IPS DF 6.9 (cell line): ENCODE measurements around the gene OR4F6.
"Not testable (repeated sequence)": the region's sequence is repeated elsewhere in the genome, so short reads cannot be mapped to it uniquely, and the experiment has no call there.

ENCODE experiments used
- DNase-seq: peaks from one replicate; pipeline ENCODE4 v3.0.0-alpha.2; 2013; ENCODE audit warnings: low read depth, low spot score
- H3K27ac ChIP-seq: one replicate; pipeline ENCODE4 v1.5.1; 2013; ENCODE audit warnings: low read length, control low read depth
- H3K27me3 ChIP-seq: 2 replicates; pipeline ENCODE4 v1.6.1; 2013; ENCODE audit warnings: mild to moderate bottlenecking, low read length; ENCODE audit not compliant: control insufficient read depth, insufficient read depth
- H3K36me3 ChIP-seq: 2 replicates; pipeline ENCODE4 v1.6.1; 2013; ENCODE audit warnings: low read length; ENCODE audit not compliant: control insufficient read depth, insufficient read depth
- H3K4me1 ChIP-seq: 2 replicates; pipeline ENCODE4 v1.6.1; 2013; ENCODE audit warnings: low read length; ENCODE audit not compliant: control insufficient read depth, insufficient read depth
- H3K4me3 ChIP-seq: 2 replicates; pipeline ENCODE4 v1.5.1; 2013; ENCODE audit warnings: mild to moderate bottlenecking, low read length
- H3K9me3 ChIP-seq: 2 replicates; pipeline ENCODE4 v1.6.1; 2013; ENCODE audit warnings: low read length, inconsistent platforms; ENCODE audit not compliant: control insufficient read depth, insufficient read depth
- WGBS: extraction: QIAGEN DNeasy Blood & Tissue Kit; methylation state at CpG from one replicate; pipeline ENCODE4 v1.1.7; 2013; ENCODE audit warnings: mixed read lengths, missing lambda C conversion rate; ENCODE audit not compliant: insufficient read length, insufficient coverage; 5-methylcytosine and 5-hydroxymethylcytosine counted together

OR4F6 gene, protein sequence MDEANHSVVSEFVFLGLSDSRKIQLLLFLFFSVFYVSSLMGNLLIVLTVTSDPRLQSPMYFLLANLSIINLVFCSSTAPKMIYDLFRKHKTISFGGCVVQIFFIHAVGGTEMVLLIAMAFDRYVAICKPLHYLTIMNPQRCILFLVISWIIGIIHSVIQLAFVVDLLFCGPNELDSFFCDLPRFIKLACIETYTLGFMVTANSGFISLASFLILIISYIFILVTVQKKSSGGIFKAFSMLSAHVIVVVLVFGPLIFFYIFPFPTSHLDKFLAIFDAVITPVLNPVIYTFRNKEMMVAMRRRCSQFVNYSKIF

DNA sequence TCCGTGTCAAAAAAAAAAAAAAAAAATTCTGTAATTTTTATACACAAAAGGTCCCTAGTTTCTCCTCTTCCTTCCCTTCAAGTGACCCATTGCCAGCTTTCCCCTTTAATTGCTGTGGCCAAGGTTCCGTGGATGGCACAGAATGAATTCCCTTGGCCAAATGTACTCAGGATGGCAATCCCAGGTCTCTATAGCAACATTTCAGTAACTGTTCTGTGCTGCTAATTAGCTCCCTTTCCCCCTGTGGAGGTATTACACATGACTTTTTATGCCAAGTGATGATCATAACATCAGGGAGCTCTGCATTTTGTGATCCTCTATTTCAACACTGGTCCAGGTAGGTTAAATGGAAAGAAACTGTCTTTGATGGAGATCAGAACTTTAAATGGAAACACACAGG, at the start of gene OR4F6:
Gene OR4F6 (plus strand): TSS at position 301 of the 400 bp plus-strand sequence. CDS start 2,211 bp downstream, outside the sequence.
- no CpG with 5 or more reads among the region's 2 CpGs for WGBS
- Histone ChIP-seq H3K4me3 (no peak within 1 kb of the TSS), H3K27me3 (no peaks in the 10 kb centered on the region), H3K4me1 (no peaks in the 10 kb centered on the region), H3K36me3 (no peaks in the 10 kb centered on the region), H3K9me3 (no peaks in the 10 kb centered on the region; the same call in 1 of the 2 replicates), H3K27ac (no peak within 1 kb of the TSS)
- DNase-seq = no peak

DNA sequence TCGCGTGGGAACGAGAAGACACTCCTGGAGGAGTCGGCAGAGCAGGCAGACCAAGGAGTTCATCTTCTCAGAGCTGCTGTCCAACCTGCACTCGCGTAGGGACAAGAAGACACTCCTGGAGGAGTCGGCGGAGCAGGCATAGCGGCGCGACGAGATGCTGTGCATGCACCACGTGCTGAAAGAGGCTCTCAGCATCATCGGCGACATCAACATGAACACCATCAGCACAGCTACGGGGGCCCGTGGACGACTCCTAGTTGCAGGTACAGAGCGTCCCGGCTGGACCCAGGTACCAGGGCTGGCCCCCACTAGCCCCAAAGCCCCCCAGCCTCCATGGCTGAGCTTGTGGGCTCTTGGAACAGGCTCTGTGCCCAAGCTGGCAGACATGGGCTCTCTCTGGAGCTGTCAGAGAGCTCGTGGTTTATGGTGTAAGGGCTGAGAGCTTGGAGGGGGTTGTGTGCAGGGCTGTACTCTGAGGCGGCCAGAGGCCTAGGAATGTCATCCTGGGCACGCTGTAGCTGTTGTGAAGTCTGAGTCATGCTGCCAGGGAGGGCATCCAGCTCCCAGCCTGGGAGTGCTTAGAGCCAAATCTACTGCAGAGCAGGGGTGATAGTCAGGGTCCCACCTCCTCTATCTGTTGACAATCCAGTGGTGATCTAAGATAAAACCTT, 38.5 kb upstream of the OR4F6 start:
- DNase-seq, H3K36me3 ChIP-seq, H3K27me3 ChIP-seq, H3K27ac ChIP-seq, H3K4me1 ChIP-seq, H3K9me3 ChIP-seq, H3K4me3 ChIP-seq: not testable (repeated sequence)
- whole genome bisulfite sequencing = no CpG with 5 or more reads among the region's 23 CpGs

- H3K4me1 ChIP-seq, H3K27me3 ChIP-seq, H3K36me3 ChIP-seq, DNase-seq, H3K4me3 ChIP-seq, H3K27ac ChIP-seq, H3K9me3 ChIP-seq: not testable (repeated sequence)
- WGBS = no CpG with 5 or more reads among the region's 7 CpGs
Observed at GRCh38 chr15:101765340-101765671, 38.0 kb upstream of the OR4F6 start.

DNA sequence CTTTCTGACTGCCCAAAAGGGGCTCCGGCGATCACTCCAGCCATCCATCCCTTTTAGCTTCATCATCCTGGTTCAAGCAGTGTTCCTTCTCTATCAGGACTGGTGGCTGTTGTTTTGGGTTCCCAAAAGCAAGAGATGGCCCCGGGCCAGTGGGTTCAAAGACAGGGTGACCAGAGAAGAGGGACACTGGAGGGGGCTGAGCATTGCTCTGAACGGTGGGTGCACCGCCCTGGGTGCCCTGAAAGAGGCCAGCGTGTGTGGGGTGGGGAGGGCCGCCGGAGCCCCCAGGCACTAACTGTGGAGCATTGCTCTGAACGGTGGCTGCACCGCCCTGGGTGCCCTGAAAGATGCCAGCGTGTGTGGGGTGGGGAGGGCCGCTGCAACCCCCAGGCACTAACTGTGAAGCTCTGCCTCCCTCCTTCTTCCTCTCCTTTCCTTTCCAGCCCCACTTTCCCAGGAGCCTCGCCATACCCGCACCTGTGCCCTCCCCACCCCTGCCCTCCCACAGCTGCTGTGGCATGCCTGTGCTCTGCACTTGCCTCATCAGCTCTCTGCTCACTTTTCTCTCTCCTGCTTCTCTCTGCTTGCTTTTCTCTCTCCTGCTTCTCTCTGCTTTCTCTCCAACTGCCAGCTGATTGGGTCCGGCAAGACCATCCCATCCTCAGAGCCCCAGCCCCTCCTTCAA, 37.4 kb upstream of the OR4F6 start:
- Histone ChIP-seq H3K4me1 (no peaks in the 10 kb centered on the region), H3K4me3 (no peak overlapping the region), H3K27ac (no peak overlapping the region), H3K27me3 (no peaks in the 10 kb centered on the region), H3K36me3 (no peaks in the 10 kb centered on the region), H3K9me3 (no peaks in the 10 kb centered on the region)
- no peak for DNase-seq
- no CpG with 5 or more reads among the region's 15 CpGs for WGBS

DNA sequence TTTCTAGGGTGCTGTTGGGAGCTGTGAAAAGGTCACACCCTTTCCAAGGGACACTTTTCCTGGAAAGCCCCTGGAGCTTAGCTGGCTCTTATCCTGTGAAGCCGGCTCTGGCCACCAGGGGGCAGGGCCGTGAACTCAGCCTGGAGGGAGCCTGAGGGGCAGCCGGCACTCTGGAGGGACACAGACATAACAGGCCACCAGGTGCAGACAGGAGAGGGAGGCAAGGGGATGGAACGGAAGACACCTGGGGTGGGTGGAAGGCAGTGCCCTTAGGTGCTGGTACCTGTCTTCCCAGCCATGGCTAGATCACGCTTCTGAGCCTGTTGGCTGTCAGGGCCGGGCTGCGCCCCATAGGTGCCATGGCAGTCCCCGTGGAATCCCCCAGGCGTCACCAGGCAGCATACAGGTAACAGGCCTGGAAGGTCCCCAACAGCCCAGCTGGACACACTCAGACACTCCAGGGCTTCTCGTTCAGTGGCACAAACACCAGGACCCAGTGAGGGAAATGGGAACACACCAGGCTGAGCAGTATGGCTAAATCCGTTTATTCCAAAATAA, 36.1 kb upstream of the OR4F6 start:
- H3K27ac ChIP-seq, H3K4me3 ChIP-seq, DNase-seq, H3K9me3 ChIP-seq, H3K27me3 ChIP-seq, H3K36me3 ChIP-seq, H3K4me1 ChIP-seq: not testable (repeated sequence)
- no CpG with 5 or more reads among the region's 11 CpGs for WGBS

GRCh38 chr15:101772921-101773320, 30.4 kb upstream of the OR4F6 start:
- Histone ChIP-seq H3K27me3 (no peaks in the 10 kb centered on the region), H3K36me3 (no peaks in the 10 kb centered on the region), H3K27ac (no peak overlapping the region), H3K4me3 (no peak overlapping the region), H3K4me1 (no peaks in the 10 kb centered on the region), H3K9me3 (no peaks in the 10 kb centered on the region)
- no CpG with 5 or more reads among the region's 8 CpGs for WGBS
- no peak for DNase-seq

- no CpG with 5 or more reads among the region's 7 CpGs for WGBS
- Histone ChIP-seq H3K4me1 (no peaks in the 10 kb centered on the region), H3K27me3 (no peaks in the 10 kb centered on the region), H3K27ac (no peak overlapping the region), H3K36me3 (no peaks in the 10 kb centered on the region), H3K4me3 (no peak overlapping the region), H3K9me3 (no peaks in the 10 kb centered on the region)
- no peak for DNase-seq
Observed at GRCh38 chr15:101773496-101774100, 29.7 kb upstream of the OR4F6 start.

GRCh38 chr15:101775136-101775535, 28.2 kb upstream of the OR4F6 start:
- Histone ChIP-seq H3K9me3 (no peaks in the 10 kb centered on the region), H3K36me3 (no peaks in the 10 kb centered on the region), H3K4me1 (no peaks in the 10 kb centered on the region), H3K4me3 (no peak overlapping the region), H3K27me3 (no peaks in the 10 kb centered on the region), H3K27ac (no peak overlapping the region)
- no CpG with 5 or more reads among the region's 10 CpGs for WGBS
- no peak for DNase-seq

DNA sequence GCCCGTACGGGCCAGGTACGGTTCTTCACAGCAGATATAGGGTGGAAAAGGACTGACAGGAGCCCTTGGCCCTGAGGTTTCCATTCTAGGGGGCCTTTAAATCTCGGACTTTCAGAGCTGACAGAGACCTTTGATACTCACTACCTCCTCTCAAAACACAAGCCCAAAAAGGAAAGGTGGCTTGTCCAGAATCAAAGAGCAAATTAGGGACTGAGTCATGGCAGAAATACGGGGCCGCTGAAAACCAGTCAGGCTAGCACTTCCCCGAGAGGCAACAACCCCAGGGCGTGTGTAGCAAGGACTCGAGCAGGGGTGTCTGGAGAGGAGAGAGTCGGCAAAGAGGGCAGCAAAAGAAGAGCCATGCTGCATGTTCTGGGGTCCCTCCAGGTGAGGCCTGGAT, 24.7 kb upstream of the OR4F6 start:
- not testable (repeated sequence) for DNase-seq, H3K4me1 ChIP-seq, H3K27me3 ChIP-seq, H3K9me3 ChIP-seq, H3K4me3 ChIP-seq, H3K27ac ChIP-seq, H3K36me3 ChIP-seq
- WGBS = no CpG with 5 or more reads among the region's 10 CpGs

GRCh38 chr15:101780225-101780624, 23.1 kb upstream of the OR4F6 start:
- H3K4me3 ChIP-seq, H3K9me3 ChIP-seq, H3K27me3 ChIP-seq, H3K27ac ChIP-seq, H3K36me3 ChIP-seq, DNase-seq, H3K4me1 ChIP-seq: not testable (repeated sequence)
- WGBS = no CpG with 5 or more reads among the region's 1 CpG
